SK-N-MC (cell line): Measurements from ENCODE around the gene STON2.

Experiments
- EZH2 ChIP-seq: fragments of 200-600 bp; sonication (generic); IDR thresholded peaks from one replicate; pipeline ENCODE4 v1.6.1; 2017; ENCODE audit warnings: antibody characterized with exemption
- POLR2AphosphoS5 ChIP-seq: IDR thresholded peaks from 2 replicates; pipeline ENCODE4 v1.6.1; 2012; ENCODE audit warnings: mild to moderate bottlenecking, low read depth, low read length, borderline replicate concordance

DNA sequence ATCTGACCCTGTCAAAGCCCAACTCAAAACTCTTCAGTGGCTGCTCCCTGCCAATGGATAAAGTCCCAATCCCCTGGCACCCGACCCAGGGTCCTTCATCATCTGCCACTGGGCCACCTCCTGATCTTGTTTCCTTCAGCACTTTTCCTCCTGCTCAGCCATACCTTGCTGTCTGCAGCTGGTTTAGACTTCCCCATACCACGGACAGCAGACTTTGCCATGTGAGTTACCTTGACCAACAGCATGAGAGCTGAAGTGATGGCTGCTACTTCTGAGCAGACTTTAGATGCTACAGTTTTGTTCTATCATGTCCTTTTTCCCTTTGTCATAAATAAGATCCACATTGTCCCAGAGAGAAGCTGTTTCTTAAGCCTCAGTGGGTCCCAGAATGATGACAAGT, 33.3 kb upstream of the STON2 start:
- TF ChIP-seq POLR2AphosphoS5 = no peak
- TF ChIP-seq EZH2 = no peak
